ENCODE measurements around the gene ALDH4A1. TPM values are rescaled to one million over a fixed set of nuclear protein-coding genes. Genes with fewer than 3 reads are reported as not detected.

The ALDH4A1 gene
- total RNA-seq, 1 experiment from 2014 or later: 31.0 TPM

DNA sequence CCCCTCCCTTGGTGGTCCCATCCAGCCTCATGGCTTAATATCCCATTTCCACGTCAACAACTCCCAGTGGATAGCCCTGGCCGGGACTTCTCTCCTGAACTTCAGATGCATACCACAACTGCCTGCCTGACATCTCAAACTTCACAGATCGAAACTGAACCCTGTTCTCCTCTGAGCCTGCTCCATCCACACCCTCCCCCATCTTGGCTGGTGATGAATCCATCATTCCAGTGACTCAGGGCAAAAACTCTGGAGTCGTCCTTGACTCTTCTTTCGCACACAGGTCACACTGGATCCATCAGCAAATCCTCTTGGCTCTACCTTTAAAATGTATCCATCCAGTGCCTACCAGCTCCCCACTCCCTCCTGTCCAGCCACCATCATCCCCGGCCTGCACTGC lies 46.8 kb downstream of the ALDH4A1 start (continued):
- TF ChIP-seq, protein P1, sequence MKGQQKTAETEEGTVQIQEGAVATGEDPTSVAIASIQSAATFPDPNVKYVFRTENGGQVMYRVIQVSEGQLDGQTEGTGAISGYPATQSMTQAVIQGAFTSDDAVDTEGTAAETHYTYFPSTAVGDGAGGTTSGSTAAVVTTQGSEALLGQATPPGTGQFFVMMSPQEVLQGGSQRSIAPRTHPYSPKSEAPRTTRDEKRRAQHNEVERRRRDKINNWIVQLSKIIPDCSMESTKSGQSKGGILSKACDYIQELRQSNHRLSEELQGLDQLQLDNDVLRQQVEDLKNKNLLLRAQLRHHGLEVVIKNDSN (CRISPR knock-in tag; IDR thresholded peaks at IDR 0.05): no peak
- TF ChIP-seq GRHL2 (CRISPR knock-in tag; IDR thresholded peaks at IDR 0.05; ENCODE audit: insufficient replicate concordance, severe bottlenecking): no peak
- TF ChIP-seq ZBTB21 (CRISPR knock-in tag; IDR thresholded peaks at IDR 0.05; ENCODE audit: borderline replicate concordance): no peak
- TF ChIP-seq, protein P2, sequence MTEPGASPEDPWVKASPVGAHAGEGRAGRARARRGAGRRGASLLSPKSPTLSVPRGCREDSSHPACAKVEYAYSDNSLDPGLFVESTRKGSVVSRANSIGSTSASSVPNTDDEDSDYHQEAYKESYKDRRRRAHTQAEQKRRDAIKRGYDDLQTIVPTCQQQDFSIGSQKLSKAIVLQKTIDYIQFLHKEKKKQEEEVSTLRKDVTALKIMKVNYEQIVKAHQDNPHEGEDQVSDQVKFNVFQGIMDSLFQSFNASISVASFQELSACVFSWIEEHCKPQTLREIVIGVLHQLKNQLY (CRISPR knock-in tag; IDR thresholded peaks at IDR 0.05): no peak
- TF ChIP-seq, protein P3, sequence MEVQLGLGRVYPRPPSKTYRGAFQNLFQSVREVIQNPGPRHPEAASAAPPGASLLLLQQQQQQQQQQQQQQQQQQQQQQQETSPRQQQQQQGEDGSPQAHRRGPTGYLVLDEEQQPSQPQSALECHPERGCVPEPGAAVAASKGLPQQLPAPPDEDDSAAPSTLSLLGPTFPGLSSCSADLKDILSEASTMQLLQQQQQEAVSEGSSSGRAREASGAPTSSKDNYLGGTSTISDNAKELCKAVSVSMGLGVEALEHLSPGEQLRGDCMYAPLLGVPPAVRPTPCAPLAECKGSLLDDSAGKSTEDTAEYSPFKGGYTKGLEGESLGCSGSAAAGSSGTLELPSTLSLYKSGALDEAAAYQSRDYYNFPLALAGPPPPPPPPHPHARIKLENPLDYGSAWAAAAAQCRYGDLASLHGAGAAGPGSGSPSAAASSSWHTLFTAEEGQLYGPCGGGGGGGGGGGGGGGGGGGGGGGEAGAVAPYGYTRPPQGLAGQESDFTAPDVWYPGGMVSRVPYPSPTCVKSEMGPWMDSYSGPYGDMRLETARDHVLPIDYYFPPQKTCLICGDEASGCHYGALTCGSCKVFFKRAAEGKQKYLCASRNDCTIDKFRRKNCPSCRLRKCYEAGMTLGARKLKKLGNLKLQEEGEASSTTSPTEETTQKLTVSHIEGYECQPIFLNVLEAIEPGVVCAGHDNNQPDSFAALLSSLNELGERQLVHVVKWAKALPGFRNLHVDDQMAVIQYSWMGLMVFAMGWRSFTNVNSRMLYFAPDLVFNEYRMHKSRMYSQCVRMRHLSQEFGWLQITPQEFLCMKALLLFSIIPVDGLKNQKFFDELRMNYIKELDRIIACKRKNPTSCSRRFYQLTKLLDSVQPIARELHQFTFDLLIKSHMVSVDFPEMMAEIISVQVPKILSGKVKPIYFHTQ (CRISPR knock-in tag; IDR thresholded peaks at IDR 0.05): no peak
- no peak for TF ChIP-seq SP1 (CRISPR knock-in tag; conservative IDR thresholded peaks at IDR 0.05)
- no peak for TF ChIP-seq SMAD3 (CRISPR knock-in tag; IDR thresholded peaks at IDR 0.05; ENCODE audit: borderline replicate concordance)
- no peak for TF ChIP-seq EMX1 (CRISPR knock-in tag; IDR thresholded peaks at IDR 0.05)
- TF ChIP-seq, protein P4, sequence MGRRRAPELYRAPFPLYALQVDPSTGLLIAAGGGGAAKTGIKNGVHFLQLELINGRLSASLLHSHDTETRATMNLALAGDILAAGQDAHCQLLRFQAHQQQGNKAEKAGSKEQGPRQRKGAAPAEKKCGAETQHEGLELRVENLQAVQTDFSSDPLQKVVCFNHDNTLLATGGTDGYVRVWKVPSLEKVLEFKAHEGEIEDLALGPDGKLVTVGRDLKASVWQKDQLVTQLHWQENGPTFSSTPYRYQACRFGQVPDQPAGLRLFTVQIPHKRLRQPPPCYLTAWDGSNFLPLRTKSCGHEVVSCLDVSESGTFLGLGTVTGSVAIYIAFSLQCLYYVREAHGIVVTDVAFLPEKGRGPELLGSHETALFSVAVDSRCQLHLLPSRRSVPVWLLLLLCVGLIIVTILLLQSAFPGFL (CRISPR knock-in tag; IDR thresholded peaks at IDR 0.05; ENCODE audit: borderline replicate concordance): no peak
- no peak for TF ChIP-seq OVOL2 (CRISPR knock-in tag; IDR thresholded peaks at IDR 0.05; ENCODE audit: borderline replicate concordance)
- no peak for TF ChIP-seq JUN (CRISPR knock-in tag; IDR thresholded peaks at IDR 0.05)

DNA sequence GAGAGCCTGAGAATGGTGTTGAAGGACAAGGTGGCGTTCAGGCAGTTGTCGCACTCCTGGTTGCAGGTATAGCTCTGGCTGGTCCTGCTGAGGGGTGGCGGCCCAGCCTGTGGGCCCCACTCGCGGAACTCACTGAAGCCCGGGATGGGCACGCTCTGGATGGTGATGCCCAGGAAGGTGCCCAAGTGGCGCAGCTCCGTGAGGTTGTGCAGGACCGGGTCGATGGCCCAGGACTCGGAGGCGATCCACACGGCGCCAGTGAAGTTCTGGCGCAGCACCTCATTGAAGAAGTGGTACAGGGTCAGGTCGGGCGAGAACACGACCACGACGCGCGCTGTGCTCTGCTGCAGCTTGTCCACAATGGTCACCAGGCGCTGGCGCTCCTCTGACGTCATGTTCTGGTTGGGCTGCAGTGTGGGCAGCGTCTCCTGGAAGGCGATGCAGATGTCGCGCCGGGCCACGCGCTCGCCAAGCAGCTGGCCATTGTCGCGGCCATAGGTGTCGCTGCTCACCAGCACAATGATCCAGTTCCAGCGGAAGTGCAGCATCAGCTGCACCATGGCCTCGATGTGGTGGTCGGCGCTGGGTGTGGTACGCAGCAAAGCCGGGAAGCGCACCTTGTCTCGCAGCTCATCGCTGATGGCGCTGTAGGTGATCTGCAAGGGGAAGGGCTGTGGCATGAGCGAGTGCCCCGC lies 47.9 kb downstream of the ALDH4A1 start:
- POLR2A ChIA-PET: no interaction called here
- no peaks in the 10 kb centered on the region for H3K9me3 Mint-ChIP-seq
- no peak overlapping the region for H3K27ac Mint-ChIP-seq
- peaks cover 2% of the 10 kb centered on the region; the same call in 1 of the 2 replicates for H3K27me3 Mint-ChIP-seq (ENCODE audit: low read depth)
- no peaks in the 10 kb centered on the region for H3K4me1 Mint-ChIP-seq
- ATAC-seq (no peak), DNase-seq (ENCODE audit: low spot score) (no peak)
- CTCF ChIA-PET: no interaction called here
- no peaks in the 10 kb centered on the region for H3K36me3 Mint-ChIP-seq
- no peak overlapping the region for H3K4me3 Mint-ChIP-seq
- TF ChIP-seq, protein P4 (CRISPR knock-in tag; IDR thresholded peaks at IDR 0.05; ENCODE audit: borderline replicate concordance): no peak
- TF ChIP-seq, protein P5, sequence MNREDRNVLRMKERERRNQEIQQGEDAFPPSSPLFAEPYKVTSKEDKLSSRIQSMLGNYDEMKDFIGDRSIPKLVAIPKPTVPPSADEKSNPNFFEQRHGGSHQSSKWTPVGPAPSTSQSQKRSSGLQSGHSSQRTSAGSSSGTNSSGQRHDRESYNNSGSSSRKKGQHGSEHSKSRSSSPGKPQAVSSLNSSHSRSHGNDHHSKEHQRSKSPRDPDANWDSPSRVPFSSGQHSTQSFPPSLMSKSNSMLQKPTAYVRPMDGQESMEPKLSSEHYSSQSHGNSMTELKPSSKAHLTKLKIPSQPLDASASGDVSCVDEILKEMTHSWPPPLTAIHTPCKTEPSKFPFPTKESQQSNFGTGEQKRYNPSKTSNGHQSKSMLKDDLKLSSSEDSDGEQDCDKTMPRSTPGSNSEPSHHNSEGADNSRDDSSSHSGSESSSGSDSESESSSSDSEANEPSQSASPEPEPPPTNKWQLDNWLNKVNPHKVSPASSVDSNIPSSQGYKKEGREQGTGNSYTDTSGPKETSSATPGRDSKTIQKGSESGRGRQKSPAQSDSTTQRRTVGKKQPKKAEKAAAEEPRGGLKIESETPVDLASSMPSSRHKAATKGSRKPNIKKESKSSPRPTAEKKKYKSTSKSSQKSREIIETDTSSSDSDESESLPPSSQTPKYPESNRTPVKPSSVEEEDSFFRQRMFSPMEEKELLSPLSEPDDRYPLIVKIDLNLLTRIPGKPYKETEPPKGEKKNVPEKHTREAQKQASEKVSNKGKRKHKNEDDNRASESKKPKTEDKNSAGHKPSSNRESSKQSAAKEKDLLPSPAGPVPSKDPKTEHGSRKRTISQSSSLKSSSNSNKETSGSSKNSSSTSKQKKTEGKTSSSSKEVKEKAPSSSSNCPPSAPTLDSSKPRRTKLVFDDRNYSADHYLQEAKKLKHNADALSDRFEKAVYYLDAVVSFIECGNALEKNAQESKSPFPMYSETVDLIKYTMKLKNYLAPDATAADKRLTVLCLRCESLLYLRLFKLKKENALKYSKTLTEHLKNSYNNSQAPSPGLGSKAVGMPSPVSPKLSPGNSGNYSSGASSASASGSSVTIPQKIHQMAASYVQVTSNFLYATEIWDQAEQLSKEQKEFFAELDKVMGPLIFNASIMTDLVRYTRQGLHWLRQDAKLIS (CRISPR knock-in tag; IDR thresholded peaks at IDR 0.05; ENCODE audit: borderline replicate concordance): no peak
- TF ChIP-seq, protein P6, sequence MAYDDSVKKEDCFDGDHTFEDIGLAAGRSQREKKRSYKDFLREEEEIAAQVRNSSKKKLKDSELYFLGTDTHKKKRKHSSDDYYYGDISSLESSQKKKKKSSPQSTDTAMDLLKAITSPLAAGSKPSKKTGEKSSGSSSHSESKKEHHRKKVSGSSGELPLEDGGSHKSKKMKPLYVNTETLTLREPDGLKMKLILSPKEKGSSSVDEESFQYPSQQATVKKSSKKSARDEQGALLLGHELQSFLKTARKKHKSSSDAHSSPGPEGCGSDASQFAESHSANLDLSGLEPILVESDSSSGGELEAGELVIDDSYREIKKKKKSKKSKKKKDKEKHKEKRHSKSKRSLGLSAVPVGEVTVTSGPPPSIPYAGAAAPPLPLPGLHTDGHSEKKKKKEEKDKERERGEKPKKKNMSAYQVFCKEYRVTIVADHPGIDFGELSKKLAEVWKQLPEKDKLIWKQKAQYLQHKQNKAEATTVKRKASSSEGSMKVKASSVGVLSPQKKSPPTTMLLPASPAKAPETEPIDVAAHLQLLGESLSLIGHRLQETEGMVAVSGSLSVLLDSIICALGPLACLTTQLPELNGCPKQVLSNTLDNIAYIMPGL (CRISPR knock-in tag; IDR thresholded peaks at IDR 0.05): no peak
- TF ChIP-seq, protein P7, sequence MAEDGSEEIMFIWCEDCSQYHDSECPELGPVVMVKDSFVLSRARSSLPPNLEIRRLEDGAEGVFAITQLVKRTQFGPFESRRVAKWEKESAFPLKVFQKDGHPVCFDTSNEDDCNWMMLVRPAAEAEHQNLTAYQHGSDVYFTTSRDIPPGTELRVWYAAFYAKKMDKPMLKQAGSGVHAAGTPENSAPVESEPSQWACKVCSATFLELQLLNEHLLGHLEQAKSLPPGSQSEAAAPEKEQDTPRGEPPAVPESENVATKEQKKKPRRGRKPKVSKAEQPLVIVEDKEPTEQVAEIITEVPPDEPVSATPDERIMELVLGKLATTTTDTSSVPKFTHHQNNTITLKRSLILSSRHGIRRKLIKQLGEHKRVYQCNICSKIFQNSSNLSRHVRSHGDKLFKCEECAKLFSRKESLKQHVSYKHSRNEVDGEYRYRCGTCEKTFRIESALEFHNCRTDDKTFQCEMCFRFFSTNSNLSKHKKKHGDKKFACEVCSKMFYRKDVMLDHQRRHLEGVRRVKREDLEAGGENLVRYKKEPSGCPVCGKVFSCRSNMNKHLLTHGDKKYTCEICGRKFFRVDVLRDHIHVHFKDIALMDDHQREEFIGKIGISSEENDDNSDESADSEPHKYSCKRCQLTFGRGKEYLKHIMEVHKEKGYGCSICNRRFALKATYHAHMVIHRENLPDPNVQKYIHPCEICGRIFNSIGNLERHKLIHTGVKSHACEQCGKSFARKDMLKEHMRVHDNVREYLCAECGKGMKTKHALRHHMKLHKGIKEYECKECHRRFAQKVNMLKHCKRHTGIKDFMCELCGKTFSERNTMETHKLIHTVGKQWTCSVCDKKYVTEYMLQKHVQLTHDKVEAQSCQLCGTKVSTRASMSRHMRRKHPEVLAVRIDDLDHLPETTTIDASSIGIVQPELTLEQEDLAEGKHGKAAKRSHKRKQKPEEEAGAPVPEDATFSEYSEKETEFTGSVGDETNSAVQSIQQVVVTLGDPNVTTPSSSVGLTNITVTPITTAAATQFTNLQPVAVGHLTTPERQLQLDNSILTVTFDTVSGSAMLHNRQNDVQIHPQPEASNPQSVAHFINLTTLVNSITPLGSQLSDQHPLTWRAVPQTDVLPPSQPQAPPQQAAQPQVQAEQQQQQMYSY (CRISPR knock-in tag; IDR thresholded peaks at IDR 0.05): no peak
- TF ChIP-seq, protein P8, sequence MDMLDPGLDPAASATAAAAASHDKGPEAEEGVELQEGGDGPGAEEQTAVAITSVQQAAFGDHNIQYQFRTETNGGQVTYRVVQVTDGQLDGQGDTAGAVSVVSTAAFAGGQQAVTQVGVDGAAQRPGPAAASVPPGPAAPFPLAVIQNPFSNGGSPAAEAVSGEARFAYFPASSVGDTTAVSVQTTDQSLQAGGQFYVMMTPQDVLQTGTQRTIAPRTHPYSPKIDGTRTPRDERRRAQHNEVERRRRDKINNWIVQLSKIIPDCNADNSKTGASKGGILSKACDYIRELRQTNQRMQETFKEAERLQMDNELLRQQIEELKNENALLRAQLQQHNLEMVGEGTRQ (CRISPR knock-in tag; IDR thresholded peaks at IDR 0.05): no peak
- TF ChIP-seq, protein P9, sequence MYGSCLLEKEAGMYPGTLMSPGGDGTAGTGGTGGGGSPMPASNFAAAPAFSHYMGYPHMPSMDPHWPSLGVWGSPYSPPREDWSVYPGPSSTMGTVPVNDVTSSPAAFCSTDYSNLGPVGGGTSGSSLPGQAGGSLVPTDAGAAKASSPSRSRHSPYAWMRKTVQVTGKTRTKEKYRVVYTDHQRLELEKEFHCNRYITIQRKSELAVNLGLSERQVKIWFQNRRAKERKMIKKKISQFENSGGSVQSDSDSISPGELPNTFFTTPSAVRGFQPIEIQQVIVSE (CRISPR knock-in tag; IDR thresholded peaks at IDR 0.05; ENCODE audit: borderline replicate concordance): no peak
